NOMO-1 (cell line): Measurements from ENCODE around the gene RNF114.
"Not testable (repeated sequence)": the region's sequence is repeated elsewhere in the genome, so short reads cannot be mapped to it uniquely, and the experiment has no call there.

Source experiments
- DNase-seq, 2 experiments: peaks; one replicate each; lab custom pipeline; 2025; ENCODE audit not compliant: unreplicated experiment in 2 of 2; lab: John Stamatoyannopoulos, UW

RNF114 gene

GRCh38 chr20:49936153-49937026 lies at the start of gene RNF114:
Gene RNF114, plus strand, starts transcription at chr20:49936397. Its CDS starts 16 bp downstream, at chr20:49936413.
- peak; percentile 81 to 93 for DNase-seq

- no peak for DNase-seq
These were observed 49.5 kb upstream of the RNF114 start for GRCh38 chr20:49886571-49887213.

- DNase-seq = no peak
These were observed 48.7 kb upstream of the RNF114 start for GRCh38 chr20:49887251-49888211.

GRCh38 chr20:49888212-49889000 lies 47.8 kb upstream of the RNF114 start:
- peak; percentile 28 to 57 for DNase-seq

- DNase-seq = peak; percentile 22 to 44
These were observed 46.9 kb upstream of the RNF114 start for GRCh38 chr20:49889001-49889934.

- no peak for DNase-seq
These were observed 46.3 kb upstream of the RNF114 start for GRCh38 chr20:49889935-49890333.

- DNase-seq = no peak
These were observed 45.5 kb upstream of the RNF114 start for GRCh38 chr20:49890471-49891361.

GRCh38 chr20:49891476-49892110 lies 44.6 kb upstream of the RNF114 start:
- no peak for DNase-seq

GRCh38 chr20:49892260-49892659 lies 43.9 kb upstream of the RNF114 start:
- no peak for DNase-seq

- no peak for DNase-seq
These were observed 43.4 kb upstream of the RNF114 start for GRCh38 chr20:49892817-49893216.

GRCh38 chr20:49893242-49894072 lies 42.7 kb upstream of the RNF114 start:
- peak; percentile 7 to 42 for DNase-seq

GRCh38 chr20:49894073-49894470 lies 42.1 kb upstream of the RNF114 start:
- peak in 1 of 2 experiments; percentile 30 for DNase-seq

- not testable (repeated sequence) for DNase-seq
These were observed 40.6 kb upstream of the RNF114 start for GRCh38 chr20:49895474-49896093.

GRCh38 chr20:49896204-49896603 lies 40.0 kb upstream of the RNF114 start:
- DNase-seq = peak; percentile 61 to 84

GRCh38 chr20:49899541-49900383 lies 36.4 kb upstream of the RNF114 start:
- no peak for DNase-seq
